Lower leg skin (tissue), 4 donors: ENCODE data around the gene SLC22A1. TPM values are rescaled to one million over a fixed set of nuclear protein-coding genes. Genes with fewer than 3 reads are reported as not detected.
"Not testable (repeated sequence)": the region's sequence is repeated elsewhere in the genome, so short reads cannot be mapped to it uniquely, and the experiment has no call there.

Experiments used
- DNase-seq, 2 donors: peaks; one replicate each; pipeline ENCODE4 v3.0.0-alpha.2; 2019; ENCODE audit warnings: low spot score in 2 of 2
- H3K4me3 ChIP-seq: fragments of 200-600 bp; sonication (generic); 2 replicates; pipeline ENCODE4 v1.5.1; 2017; ENCODE audit warnings: mild to moderate bottlenecking, low read depth; ENCODE audit not compliant: poor library complexity, severe bottlenecking
- POLR2A ChIP-seq, 2 donors: fragments of 450-650 bp; IDR thresholded peaks; one replicate each; pipeline ENCODE4 v1.6.1; 2016 to 2017; ENCODE audit warnings: antibody characterized with exemption in 2 of 2, mild to moderate bottlenecking in 1 of 2, moderate library complexity in 1 of 2
- WGBS, 2 donors: methylation state at CpG; one replicate each; pipeline ENCODE4 v1.1.5; 2018; 5-methylcytosine and 5-hydroxymethylcytosine counted together
- intact Hi-C: fragments of 100-400 bp; cut with DNase I; formaldehyde crosslinking; loops from one replicate; pipeline ENCODE4 v1.15.0; 2023; ENCODE audit warnings: low total_unique reads
- total RNA-seq, 4 donors: library from RNA; depleted of rRNA; stranded (reverse); fragments of >200 nt; gene quantifications; one replicate each; pipeline ENCODE4 v1.1.0, GENCODE V29; 2016
- TF ChIP-seq, protein P1 (sequence below), 3 donors: fragments of 450-650 bp; IDR thresholded peaks; one replicate each; pipeline ENCODE4 v1.5.1; 2016; ENCODE audit warnings: antibody characterized with exemption in 3 of 3, mild to moderate bottlenecking in 3 of 3, moderate library complexity in 2 of 3

Gene SLC22A1
- total RNA-seq, 4 donors from 2014 or later, result 0.65 to 1.4 (median 0.80) TPM; not detected in 1

- no peak for DNase-seq
- TF ChIP-seq, protein P1, sequence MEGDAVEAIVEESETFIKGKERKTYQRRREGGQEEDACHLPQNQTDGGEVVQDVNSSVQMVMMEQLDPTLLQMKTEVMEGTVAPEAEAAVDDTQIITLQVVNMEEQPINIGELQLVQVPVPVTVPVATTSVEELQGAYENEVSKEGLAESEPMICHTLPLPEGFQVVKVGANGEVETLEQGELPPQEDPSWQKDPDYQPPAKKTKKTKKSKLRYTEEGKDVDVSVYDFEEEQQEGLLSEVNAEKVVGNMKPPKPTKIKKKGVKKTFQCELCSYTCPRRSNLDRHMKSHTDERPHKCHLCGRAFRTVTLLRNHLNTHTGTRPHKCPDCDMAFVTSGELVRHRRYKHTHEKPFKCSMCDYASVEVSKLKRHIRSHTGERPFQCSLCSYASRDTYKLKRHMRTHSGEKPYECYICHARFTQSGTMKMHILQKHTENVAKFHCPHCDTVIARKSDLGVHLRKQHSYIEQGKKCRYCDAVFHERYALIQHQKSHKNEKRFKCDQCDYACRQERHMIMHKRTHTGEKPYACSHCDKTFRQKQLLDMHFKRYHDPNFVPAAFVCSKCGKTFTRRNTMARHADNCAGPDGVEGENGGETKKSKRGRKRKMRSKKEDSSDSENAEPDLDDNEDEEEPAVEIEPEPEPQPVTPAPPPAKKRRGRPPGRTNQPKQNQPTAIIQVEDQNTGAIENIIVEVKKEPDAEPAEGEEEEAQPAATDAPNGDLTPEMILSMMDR (IDR thresholded peaks at IDR 0.05), result no peak
- TF ChIP-seq POLR2A (IDR thresholded peaks at IDR 0.05), result no peak
- intact Hi-C loops, result no loop called here
- 80 to 84% methylated on average over 4 to 5 of the region's 5 CpGs for WGBS, 2 donors
- H3K4me3 ChIP-seq, result no peak overlapping the region
These were observed 2.9 kb upstream of the SLC22A1 start for GRCh38 chr6:160118620-160119229.

DNA sequence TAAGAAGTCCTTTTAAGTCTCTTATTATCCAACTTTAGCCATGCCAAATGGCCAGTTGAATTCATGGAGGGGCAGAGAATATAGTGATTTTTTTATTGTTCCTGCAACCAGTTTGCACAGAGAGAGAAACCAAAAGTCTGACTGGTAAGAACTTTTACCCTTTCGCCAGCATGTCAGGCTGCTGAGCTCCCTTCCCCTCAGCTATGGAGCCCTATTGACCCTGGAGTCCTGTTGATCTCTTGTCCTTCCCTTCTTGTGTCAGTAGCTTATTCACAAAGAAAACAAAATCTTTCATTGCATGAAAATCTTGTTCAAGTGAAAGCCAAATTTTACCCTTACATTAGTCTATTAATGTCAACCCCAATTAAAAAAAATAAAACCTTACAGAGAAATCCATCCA lies 1.5 kb upstream of the SLC22A1 start:
- intact Hi-C loops, result no loop called here
- TF ChIP-seq POLR2A (IDR thresholded peaks at IDR 0.05), result no peak
- TF ChIP-seq, protein P1 (IDR thresholded peaks at IDR 0.05), result no peak
- no peak for DNase-seq
- WGBS, 2 donors, result 94 to 97% methylated on average over 1 of the region's 1 CpG
- H3K4me3 ChIP-seq, result no peak overlapping the region

GRCh38 chr6:160121981-160122380 lies 366 bp downstream of the SLC22A1 start:
- H3K4me3 ChIP-seq, result no peak overlapping the region
- TF ChIP-seq POLR2A (IDR thresholded peaks at IDR 0.05), result no peak
- TF ChIP-seq, protein P1 (IDR thresholded peaks at IDR 0.05), result no peak
- intact Hi-C loops, result no loop called here
- DNase-seq, result no peak
- WGBS, 2 donors, result 97 to 99% methylated on average over 14 of the region's 14 CpGs

- H3K4me3 ChIP-seq, result no peak overlapping the region
- DNase-seq, result no peak
- 87 to 95% methylated on average over 5 of the region's 5 CpGs for WGBS, 2 donors
- intact Hi-C loops, result no loop called here
- TF ChIP-seq, protein P1 (IDR thresholded peaks at IDR 0.05), result no peak
- TF ChIP-seq POLR2A (IDR thresholded peaks at IDR 0.05), result no peak
These were observed 1.1 kb downstream of the SLC22A1 start for GRCh38 chr6:160122744-160123143.

GRCh38 chr6:160124007-160124406 lies 2.4 kb downstream of the SLC22A1 start:
- no peak overlapping the region for H3K4me3 ChIP-seq
- intact Hi-C loops, result no loop called here
- no peak for TF ChIP-seq POLR2A (IDR thresholded peaks at IDR 0.05)
- TF ChIP-seq, protein P1 (IDR thresholded peaks at IDR 0.05), result no peak
- WGBS, 2 donors, result 94 to 98% methylated on average over 2 of the region's 2 CpGs
- DNase-seq, result no peak

- intact Hi-C loops, result no loop called here
- 94 to 95% methylated on average over 5 of the region's 5 CpGs for WGBS, 2 donors
- TF ChIP-seq, protein P1 (IDR thresholded peaks at IDR 0.05), result no peak
- TF ChIP-seq POLR2A (IDR thresholded peaks at IDR 0.05), result no peak
- H3K4me3 ChIP-seq, result no peak overlapping the region
- DNase-seq, result no peak
These were observed 3.0 kb downstream of the SLC22A1 start for GRCh38 chr6:160124605-160125004.

GRCh38 chr6:160125105-160125504 lies 3.5 kb downstream of the SLC22A1 start:
- intact Hi-C loops, H3K4me3 ChIP-seq: not testable (repeated sequence)
- WGBS, 2 donors, result 90 to 93% methylated on average over 5 of the region's 5 CpGs
- peak in 1 of 2 donors; percentile 28 for DNase-seq
